Measurements from ENCODE around the gene ARMH1. TPM values are rescaled to one million over a fixed set of nuclear protein-coding genes. Genes with fewer than 3 reads are reported as not detected.

ARMH1 gene
- total and polyA plus RNA-seq, 10 donors: 12.2 to 86.0 (median 20.8) TPM

GRCh38 chr1:44655609-44656008 is 18.9 kb upstream of the ARMH1 start:
- peak; percentile 74 for DNase-seq
- peaks cover 0 to 6% (median 0%) of the 10 kb centered on the region in 6 donors for H3K4me1 ChIP-seq
- no peaks in the 10 kb centered on the region for H3K9me3 ChIP-seq
- peaks cover 0 to 5% (median 0%) of the 10 kb centered on the region in 7 donors for H3K27me3 ChIP-seq (replicated peaks in 1 of 7)
- H3K27ac ChIP-seq: no peak overlapping the region
- 73 to 85% (median 85%) methylated on average over 5 of the region's 5 CpGs for WGBS, 5 donors
- TF ChIP-seq CTCF (IDR thresholded peaks at IDR 0.05 in 8 of 11, conservative IDR thresholded peaks at IDR 0.05 in 3 of 11) (peak in 10 of 11 experiments; percentile 27 to 69 (median 52)), POLR2A (IDR thresholded peaks at IDR 0.05) (no peak), POLR2AphosphoS5 (IDR thresholded peaks at IDR 0.05) (no peak)
- intact Hi-C loops (cut with DNase I; ENCODE audit: low total_unique reads): loop anchor here (10.0 kb wide), 1 partner anchor 271 kb away; no protein-coding TSS in a partner anchor
- no peak overlapping the region for H3K4me3 ChIP-seq
- peaks cover 0 to 51% (median 15%) of the 10 kb centered on the region in 6 donors for H3K36me3 ChIP-seq

GRCh38 chr1:44659566-44659965 is 14.9 kb upstream of the ARMH1 start:
- Histone ChIP-seq H3K27me3 (replicated peaks in 1 of 7) (peaks cover 0 to 5% (median 0%) of the 10 kb centered on the region in 7 donors), H3K4me1 (peaks cover 3 to 28% (median 16%) of the 10 kb centered on the region in 6 donors), H3K27ac (no peak overlapping the region), H3K4me3 (no peak overlapping the region), H3K9me3 (no peaks in the 10 kb centered on the region), H3K36me3 (peaks cover 0 to 20% (median 3%) of the 10 kb centered on the region in 6 donors)
- TF ChIP-seq POLR2A (IDR thresholded peaks at IDR 0.05): no peak
- peak; percentile 47 for DNase-seq
- WGBS, 5 donors: 93 to 97% (median 96%) methylated on average over 4 of the region's 4 CpGs
- intact Hi-C loops (cut with DNase I; ENCODE audit: low total_unique reads): loop anchor here (10.0 kb wide), 1 partner anchor 275 kb away; no protein-coding TSS in a partner anchor

- Histone ChIP-seq H3K27me3 (replicated peaks in 1 of 7) (peaks cover 0 to 5% (median 0%) of the 10 kb centered on the region in 7 donors), H3K4me3 (no peak overlapping the region), H3K9me3 (no peaks in the 10 kb centered on the region), H3K36me3 (peaks cover 0 to 14% (median 0%) of the 10 kb centered on the region in 6 donors), H3K4me1 (peaks cover 5 to 34% (median 21%) of the 10 kb centered on the region in 6 donors), H3K27ac (no peak overlapping the region)
- 75 to 86% (median 77%) methylated on average over 5 to 9 of the region's 9 CpGs for WGBS, 5 donors
- TF ChIP-seq POLR2AphosphoS5 (IDR thresholded peaks at IDR 0.05) (no peak), CTCF (IDR thresholded peaks at IDR 0.05 in 8 of 11, conservative IDR thresholded peaks at IDR 0.05 in 3 of 11) (no peak)
- peak; percentile 68 for DNase-seq
- intact Hi-C loops (cut with DNase I; ENCODE audit: low total_unique reads): no loop called here
These were observed 14.3 kb upstream of the ARMH1 start for GRCh38 chr1:44660176-44660575.

- no peak overlapping the region for H3K4me3 ChIP-seq
- DNase-seq: peak; percentile 65
- intact Hi-C loops (cut with DNase I; ENCODE audit: low total_unique reads): no loop called here
- H3K27ac ChIP-seq: no peak overlapping the region
- no peaks in the 10 kb centered on the region for H3K9me3 ChIP-seq
- peaks cover 0 to 7% (median 0%) of the 10 kb centered on the region in 6 donors for H3K36me3 ChIP-seq
- TF ChIP-seq CTCF (IDR thresholded peaks at IDR 0.05 in 8 of 11, conservative IDR thresholded peaks at IDR 0.05 in 3 of 11) (no peak), POLR2A (IDR thresholded peaks at IDR 0.05) (no peak), POLR2AphosphoS5 (IDR thresholded peaks at IDR 0.05) (no peak)
- H3K27me3 ChIP-seq (replicated peaks in 1 of 7): peaks cover 0 to 5% (median 0%) of the 10 kb centered on the region in 7 donors
- 47 to 55% (median 51%) methylated on average over 13 to 15 of the region's 15 CpGs for WGBS, 5 donors
- H3K4me1 ChIP-seq: peaks cover 5 to 36% (median 21%) of the 10 kb centered on the region in 6 donors
These were observed 12.5 kb upstream of the ARMH1 start for GRCh38 chr1:44661781-44662682.

All from spleen (tissue), 11 donors.